SU-DHL-6 (cell line): ENCODE data around the gene MAP7D2.

Source experiments
- EZH2phosphoT487 ChIP-seq: fragments of 200-600 bp; sonication (generic), shearing (Covaris generic); conservative IDR thresholded peaks from 2 replicates; pipeline ENCODE4 v1.6.1; 2018; ENCODE audit warnings: mild to moderate bottlenecking, antibody characterized with exemption, low read length, moderate library complexity, mixed read lengths
- TF ChIP-seq, protein P1 (sequence below): fragments of 200-600 bp; sonication (generic); IDR thresholded peaks from one replicate; pipeline ENCODE4 v1.5.1; 2017; ENCODE audit warnings: antibody characterized with exemption, mild to moderate bottlenecking, low read length, moderate library complexity; ENCODE audit not compliant: insufficient read depth, poor library complexity, severe bottlenecking

DNA sequence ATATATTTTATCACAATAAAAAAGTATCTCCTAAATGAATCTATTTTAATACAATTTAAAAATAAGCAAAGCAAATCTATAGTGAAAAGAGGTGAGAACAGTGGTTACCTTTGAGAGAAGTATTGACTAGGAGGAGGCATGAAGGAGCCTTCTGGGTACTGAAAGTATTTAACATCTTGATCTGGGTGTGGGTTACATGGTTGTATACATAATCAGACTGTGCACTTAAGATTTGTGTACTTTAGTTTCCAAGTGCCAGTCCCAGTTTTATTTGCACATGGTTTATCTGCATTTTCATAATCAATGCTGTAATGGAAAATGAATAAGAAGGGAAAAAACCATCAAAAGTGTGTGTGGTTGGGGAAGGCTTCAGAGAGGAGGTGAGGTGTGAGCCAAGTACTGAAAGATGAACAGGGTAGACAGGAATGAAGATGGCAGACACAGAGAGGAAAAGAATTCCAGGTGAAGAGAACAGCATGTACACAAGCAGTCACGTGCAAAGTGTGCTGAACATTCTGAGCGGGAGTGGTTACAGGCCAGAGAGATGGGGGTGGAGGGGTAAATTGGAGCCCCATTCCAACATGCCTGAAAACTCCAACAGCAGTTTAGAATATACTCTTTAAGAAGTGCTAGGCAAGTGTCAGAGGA, 14.6 kb downstream of the MAP7D2 start:
- TF ChIP-seq, protein P1, sequence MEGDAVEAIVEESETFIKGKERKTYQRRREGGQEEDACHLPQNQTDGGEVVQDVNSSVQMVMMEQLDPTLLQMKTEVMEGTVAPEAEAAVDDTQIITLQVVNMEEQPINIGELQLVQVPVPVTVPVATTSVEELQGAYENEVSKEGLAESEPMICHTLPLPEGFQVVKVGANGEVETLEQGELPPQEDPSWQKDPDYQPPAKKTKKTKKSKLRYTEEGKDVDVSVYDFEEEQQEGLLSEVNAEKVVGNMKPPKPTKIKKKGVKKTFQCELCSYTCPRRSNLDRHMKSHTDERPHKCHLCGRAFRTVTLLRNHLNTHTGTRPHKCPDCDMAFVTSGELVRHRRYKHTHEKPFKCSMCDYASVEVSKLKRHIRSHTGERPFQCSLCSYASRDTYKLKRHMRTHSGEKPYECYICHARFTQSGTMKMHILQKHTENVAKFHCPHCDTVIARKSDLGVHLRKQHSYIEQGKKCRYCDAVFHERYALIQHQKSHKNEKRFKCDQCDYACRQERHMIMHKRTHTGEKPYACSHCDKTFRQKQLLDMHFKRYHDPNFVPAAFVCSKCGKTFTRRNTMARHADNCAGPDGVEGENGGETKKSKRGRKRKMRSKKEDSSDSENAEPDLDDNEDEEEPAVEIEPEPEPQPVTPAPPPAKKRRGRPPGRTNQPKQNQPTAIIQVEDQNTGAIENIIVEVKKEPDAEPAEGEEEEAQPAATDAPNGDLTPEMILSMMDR: no peak
- no peak for TF ChIP-seq EZH2phosphoT487
